ENCODE data around the gene IL1RAPL1.

IL1RAPL1 gene

DNA sequence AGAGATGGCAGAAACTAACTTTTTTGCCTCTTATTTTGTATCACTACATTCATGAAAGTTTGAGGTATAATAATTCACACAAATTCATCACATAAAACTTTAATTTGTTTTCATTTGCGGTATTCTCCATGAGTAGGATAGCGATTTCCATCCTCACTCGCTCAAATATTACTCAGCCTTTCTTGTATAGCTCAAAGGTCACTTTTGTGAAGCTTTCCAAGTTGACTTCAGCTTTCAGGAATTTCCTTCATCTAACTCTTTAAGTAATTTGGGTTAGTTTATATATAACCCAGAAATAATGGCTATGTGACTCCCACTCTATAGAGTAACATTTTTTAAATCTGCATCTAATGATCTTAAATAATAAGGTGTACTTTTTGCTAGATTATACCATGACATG is 314.4 kb downstream of the IL1RAPL1 start:
- no peak for DNase-seq (ENCODE audit: low spot score)
- Histone ChIP-seq H3K27ac (no peak overlapping the region), H3K4me3 (no peak overlapping the region)
- TF ChIP-seq, protein P1, sequence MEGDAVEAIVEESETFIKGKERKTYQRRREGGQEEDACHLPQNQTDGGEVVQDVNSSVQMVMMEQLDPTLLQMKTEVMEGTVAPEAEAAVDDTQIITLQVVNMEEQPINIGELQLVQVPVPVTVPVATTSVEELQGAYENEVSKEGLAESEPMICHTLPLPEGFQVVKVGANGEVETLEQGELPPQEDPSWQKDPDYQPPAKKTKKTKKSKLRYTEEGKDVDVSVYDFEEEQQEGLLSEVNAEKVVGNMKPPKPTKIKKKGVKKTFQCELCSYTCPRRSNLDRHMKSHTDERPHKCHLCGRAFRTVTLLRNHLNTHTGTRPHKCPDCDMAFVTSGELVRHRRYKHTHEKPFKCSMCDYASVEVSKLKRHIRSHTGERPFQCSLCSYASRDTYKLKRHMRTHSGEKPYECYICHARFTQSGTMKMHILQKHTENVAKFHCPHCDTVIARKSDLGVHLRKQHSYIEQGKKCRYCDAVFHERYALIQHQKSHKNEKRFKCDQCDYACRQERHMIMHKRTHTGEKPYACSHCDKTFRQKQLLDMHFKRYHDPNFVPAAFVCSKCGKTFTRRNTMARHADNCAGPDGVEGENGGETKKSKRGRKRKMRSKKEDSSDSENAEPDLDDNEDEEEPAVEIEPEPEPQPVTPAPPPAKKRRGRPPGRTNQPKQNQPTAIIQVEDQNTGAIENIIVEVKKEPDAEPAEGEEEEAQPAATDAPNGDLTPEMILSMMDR (IDR thresholded peaks at IDR 0.05) = no peak

DNA sequence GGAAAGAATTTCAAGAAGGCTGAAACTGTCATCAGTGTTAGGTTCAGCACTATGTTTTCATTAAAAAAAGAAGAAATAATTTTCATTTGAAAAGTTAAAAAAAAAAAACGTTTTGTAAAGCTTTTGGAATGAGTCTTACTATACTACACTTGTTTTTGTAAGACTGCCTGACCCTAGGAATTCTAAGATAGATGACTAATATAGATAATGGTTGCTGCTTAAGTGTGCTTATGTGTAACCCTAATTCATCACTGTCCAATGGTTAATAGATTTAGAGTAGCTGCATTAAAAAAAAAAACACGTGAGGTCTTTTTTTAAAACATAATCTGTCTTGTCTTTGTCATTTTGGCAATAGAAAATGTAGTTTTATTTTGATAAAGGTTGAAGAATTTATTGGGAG is 323.2 kb downstream of the IL1RAPL1 start:
- H3K27ac ChIP-seq = no peak overlapping the region
- TF ChIP-seq, protein P1 (IDR thresholded peaks at IDR 0.05) = no peak
- DNase-seq (ENCODE audit: low spot score) = no peak
- no peak overlapping the region for H3K4me3 ChIP-seq

DNA sequence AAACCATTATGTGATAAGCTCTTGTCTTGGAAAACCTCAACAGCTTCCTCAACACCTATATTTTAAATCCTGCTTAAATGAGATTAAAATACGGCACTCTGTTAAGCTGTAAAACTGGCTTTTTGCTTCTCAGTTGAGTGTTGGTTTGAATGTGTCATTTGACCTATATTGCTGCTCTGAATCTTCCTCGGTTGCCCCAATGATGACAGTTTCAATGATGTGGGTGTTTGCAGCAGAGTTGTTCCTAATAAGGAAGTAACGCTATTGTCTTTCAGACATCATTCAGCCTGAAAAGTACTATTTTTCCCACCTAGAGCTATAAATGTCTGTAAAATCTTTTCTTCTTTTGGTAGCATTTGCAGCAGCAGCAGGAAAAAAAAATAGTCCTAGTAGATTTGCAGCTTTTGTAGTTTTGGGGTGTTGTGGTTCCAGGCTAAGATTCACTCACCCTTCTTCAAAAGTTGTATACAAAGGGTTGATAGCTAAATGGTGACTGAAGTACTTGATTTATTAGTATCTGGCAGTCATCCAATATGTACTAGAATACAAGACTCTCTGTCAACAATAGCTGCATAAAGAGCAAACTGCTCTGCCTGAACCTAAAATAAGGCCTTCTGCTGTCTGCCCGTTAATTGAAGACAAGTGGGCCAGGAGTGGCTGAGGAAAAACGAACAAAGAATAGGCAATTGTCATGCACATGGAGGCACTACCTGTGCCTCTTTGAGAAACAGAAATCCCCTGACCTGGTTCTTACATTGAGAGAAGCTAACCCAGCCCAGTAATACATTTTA is 333.1 kb downstream of the IL1RAPL1 start:
- Histone ChIP-seq H3K4me3 (no peak overlapping the region), H3K27ac (no peak overlapping the region)
- TF ChIP-seq, protein P1 (IDR thresholded peaks at IDR 0.05) = no peak
- DNase-seq (ENCODE audit: low spot score) = no peak

DNA sequence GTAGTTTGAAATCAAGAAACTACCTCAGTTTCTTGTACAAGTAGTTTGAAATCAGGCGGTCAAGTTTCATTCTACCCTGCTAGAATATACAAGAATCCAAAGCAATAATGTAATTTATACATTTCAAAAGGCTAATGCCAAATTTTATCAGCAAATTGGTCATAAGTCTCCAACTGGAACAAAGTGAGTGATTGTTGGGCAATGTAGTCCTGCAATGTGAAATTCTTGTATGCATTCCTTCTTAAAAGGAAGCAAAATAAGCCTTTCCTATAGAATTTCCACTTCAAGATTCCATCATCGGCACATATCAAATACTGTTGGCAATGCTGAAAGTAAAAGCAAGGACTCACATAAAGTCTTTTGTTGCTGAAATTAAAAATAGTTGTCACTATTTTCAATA is 334.9 kb downstream of the IL1RAPL1 start:
- TF ChIP-seq, protein P1 (IDR thresholded peaks at IDR 0.05) = no peak
- no peak overlapping the region for H3K27ac ChIP-seq
- DNase-seq (ENCODE audit: low spot score) = no peak
- no peak overlapping the region for H3K4me3 ChIP-seq

DNA sequence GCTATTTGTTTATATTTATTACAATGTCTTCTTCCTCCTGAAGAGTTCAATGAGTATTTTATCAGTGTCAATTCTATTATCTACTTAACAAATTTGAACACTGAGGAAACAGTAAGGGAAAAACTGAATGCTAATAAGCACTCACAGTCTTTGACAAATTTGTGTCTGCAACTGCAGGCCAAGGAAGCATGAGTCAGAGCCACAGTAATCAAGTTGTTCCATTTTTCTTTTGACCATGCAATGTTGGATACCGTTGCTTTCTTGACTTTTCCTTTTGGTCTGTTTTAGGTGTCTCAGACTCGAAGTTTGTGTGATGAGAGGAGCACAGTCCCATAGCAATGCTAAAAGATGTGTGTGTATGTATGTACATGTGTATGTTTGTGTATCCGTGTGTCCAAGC is 359.6 kb downstream of the IL1RAPL1 start:
- TF ChIP-seq, protein P1 (IDR thresholded peaks at IDR 0.05) = no peak
- Histone ChIP-seq H3K27ac (no peak overlapping the region), H3K4me3 (no peak overlapping the region)
- no peak for DNase-seq (ENCODE audit: low spot score)

DNA sequence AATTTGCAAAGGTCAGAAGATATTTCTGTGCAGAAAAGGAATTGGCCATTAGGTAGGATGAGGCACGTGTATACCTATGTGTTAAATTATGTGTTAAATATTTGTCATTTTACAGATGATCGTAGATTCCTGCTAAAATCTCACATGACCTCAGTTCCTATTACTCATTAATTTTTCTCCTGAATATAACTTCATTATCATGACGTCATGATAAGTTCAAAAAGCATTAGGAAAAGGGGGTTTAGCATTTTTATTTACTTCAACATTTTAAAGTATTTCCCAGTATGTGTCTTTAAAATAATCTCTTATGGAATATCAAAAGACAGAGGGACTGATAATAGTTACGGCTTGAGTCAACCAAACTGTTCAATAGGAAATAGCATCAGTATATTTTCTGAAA is 372.8 kb downstream of the IL1RAPL1 start:
- DNase-seq (ENCODE audit: low spot score) = no peak
- Histone ChIP-seq H3K27ac (no peak overlapping the region), H3K4me3 (no peak overlapping the region)
- TF ChIP-seq, protein P1 (IDR thresholded peaks at IDR 0.05) = no peak

DNA sequence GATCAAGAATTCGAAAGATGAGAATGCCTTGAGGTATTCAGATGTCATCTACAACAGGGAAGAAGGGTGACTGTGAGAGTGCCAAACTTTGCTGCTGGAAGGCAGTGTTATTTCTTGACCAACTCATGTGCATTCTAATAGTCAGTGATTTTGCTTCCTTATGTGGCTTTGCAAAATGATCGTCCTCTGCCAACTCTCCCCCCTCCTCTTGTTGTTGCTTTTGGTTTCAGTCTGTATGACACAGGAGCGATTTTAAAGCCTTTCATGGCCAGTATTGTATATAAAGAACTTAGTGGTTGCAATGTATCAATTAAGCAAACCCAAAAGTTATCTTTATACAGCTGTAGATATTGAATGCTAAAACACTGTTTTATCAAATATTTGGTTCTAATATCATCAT is 379.1 kb downstream of the IL1RAPL1 start:
- no peak for DNase-seq (ENCODE audit: low spot score)
- TF ChIP-seq, protein P1 (IDR thresholded peaks at IDR 0.05) = no peak
- Histone ChIP-seq H3K4me3 (no peak overlapping the region), H3K27ac (no peak overlapping the region)
